ENCODE results near the gene SENP1.
"Not testable (repeated sequence)": the region's sequence is repeated elsewhere in the genome, so short reads cannot be mapped to it uniquely, and the experiment has no call there.

The SENP1 gene

GRCh38 chr12:48115957-48116356 is 10.1 kb upstream of the SENP1 start:
- TF ChIP-seq, protein P1, sequence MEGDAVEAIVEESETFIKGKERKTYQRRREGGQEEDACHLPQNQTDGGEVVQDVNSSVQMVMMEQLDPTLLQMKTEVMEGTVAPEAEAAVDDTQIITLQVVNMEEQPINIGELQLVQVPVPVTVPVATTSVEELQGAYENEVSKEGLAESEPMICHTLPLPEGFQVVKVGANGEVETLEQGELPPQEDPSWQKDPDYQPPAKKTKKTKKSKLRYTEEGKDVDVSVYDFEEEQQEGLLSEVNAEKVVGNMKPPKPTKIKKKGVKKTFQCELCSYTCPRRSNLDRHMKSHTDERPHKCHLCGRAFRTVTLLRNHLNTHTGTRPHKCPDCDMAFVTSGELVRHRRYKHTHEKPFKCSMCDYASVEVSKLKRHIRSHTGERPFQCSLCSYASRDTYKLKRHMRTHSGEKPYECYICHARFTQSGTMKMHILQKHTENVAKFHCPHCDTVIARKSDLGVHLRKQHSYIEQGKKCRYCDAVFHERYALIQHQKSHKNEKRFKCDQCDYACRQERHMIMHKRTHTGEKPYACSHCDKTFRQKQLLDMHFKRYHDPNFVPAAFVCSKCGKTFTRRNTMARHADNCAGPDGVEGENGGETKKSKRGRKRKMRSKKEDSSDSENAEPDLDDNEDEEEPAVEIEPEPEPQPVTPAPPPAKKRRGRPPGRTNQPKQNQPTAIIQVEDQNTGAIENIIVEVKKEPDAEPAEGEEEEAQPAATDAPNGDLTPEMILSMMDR (IDR thresholded peaks at IDR 0.05; ENCODE audit: low read depth, low read length, missing control alignments): no peak
- H3K4me3 ChIP-seq (replicated peaks; ENCODE audit: low read depth, low read length): no peak overlapping the region
- DNase-seq (ENCODE audit: extremely low read depth, low read depth): no peak

DNA sequence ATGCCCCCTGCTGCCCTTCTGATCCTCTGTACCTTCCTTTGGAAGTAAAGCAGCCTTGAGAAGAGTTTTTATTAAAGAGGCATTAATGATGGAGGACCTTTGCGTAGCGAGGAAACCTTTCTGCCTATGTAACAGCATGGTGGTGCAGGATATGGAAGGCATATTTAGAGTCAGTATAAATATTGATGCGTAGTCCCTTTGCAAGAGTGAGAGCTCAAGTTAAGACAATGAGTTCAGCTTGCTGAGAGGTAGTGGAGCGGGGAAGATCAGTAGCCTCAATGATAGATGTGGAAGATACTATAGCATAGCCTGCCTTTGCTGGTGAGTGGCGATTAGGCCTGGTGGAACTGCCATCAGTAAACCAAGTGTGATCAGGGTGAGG is 5.4 kb upstream of the SENP1 start:
- H3K4me3 ChIP-seq (replicated peaks; ENCODE audit: low read depth, low read length); DNase-seq (ENCODE audit: extremely low read depth, low read depth): not testable (repeated sequence)

DNA sequence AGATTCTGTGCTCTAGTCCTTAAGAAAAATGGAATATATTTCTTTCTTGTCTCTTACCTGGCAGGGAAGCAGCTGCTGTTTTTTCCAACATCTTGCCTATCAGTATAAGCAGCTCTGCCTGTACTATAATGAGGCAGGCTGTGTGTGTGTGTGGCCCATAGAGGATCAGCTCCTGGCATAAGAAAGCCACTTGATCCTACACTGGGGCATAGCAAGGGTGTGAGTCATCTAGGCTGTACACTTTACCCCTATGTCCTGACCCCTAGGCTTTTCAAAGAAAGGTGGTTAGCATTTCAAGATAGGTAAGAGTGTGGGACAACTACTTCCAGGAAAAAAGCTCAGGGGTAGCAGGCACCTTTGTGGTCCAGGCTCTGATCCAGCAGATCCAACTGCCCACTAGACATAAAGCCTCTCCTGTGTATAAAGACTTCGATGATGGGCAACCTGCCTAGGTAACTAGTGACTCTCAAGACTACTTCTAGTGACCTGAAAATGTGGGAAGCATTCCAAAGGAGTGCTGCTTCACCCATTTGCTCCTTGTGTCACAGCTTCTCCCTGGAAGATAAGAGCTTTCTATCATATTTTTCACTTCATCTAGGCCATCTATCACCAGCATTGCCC is 4.9 kb upstream of the SENP1 start:
- no peak for DNase-seq (ENCODE audit: extremely low read depth, low read depth)
- TF ChIP-seq, protein P1 (IDR thresholded peaks at IDR 0.05; ENCODE audit: low read depth, low read length, missing control alignments): no peak
- H3K4me3 ChIP-seq (replicated peaks; ENCODE audit: low read depth, low read length): no peak overlapping the region

GRCh38 chr12:48109424-48109823 is 3.5 kb upstream of the SENP1 start:
- no peak overlapping the region for H3K4me3 ChIP-seq (replicated peaks; ENCODE audit: low read depth, low read length)
- no peak for DNase-seq (ENCODE audit: extremely low read depth, low read depth)
- TF ChIP-seq, protein P1 (IDR thresholded peaks at IDR 0.05; ENCODE audit: low read depth, low read length, missing control alignments): no peak

- H3K4me3 ChIP-seq (replicated peaks; ENCODE audit: low read depth, low read length): peak overlapping the region; percentile 81
- TF ChIP-seq, protein P1 (IDR thresholded peaks at IDR 0.05; ENCODE audit: low read depth, low read length, missing control alignments): no peak
- DNase-seq (ENCODE audit: extremely low read depth, low read depth): no peak
Observed at GRCh38 chr12:48106681-48107613, 1.1 kb upstream of the SENP1 start.

DNA sequence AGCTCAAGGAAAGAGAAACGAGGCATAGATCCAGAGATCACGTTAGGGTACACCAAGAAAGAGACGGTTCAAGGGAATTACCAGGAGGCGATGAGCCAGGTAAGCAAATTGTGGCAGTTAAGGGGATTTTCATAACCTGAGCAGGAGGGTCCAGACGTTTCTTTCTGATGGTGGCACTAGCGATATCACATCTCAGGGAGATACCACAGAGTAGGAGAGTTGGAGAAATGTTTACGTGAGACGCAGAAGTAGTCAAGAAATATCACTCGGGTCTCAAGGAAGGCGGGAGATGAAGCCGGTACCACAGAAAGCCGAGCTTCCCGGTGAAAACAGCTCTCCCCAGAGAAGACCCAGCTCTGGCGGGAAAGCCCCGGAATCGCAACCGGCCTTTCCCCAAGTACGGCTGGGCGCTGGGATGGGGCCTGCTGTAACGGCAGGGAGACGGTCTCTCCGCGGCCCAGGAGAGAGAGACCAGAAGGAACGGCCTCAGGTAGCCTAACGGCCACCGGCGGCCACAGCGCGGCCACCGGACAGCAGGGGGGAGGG is 485 bp downstream of the SENP1 start:
- DNase-seq (ENCODE audit: extremely low read depth, low read depth): no peak

More for the DNA sequence above, 485 bp downstream of the SENP1 start:
- TF ChIP-seq, protein P1 (IDR thresholded peaks at IDR 0.05; ENCODE audit: low read depth, low read length, missing control alignments): no peak
- H3K4me3 ChIP-seq (replicated peaks; ENCODE audit: low read depth, low read length): peak overlapping the region; percentile 81

Data from HFF-Myc (cell line).